Measurements from ENCODE around the gene DTD1.

The DTD1 gene

GRCh38 chr20:18553746-18554145 is 34.1 kb upstream of the DTD1 start:
- in situ Hi-C loops (cut with HindIII; ENCODE audit: low sequenced_read_pairs): no loop called here
- no peak for DNase-seq (ENCODE audit: low read depth)
- no peak for TF ChIP-seq CTCF (IDR thresholded peaks at IDR 0.05; ENCODE audit: low read depth, low read length, missing control alignments)
- no peak overlapping the region for H3K4me3 ChIP-seq (ENCODE audit: low read depth, low read length)

- TF ChIP-seq CTCF (IDR thresholded peaks at IDR 0.05; ENCODE audit: low read depth, low read length, missing control alignments): no peak
- H3K4me3 ChIP-seq (ENCODE audit: low read depth, low read length): peak within 1 kb of the TSS; percentile 77
- in situ Hi-C loops (cut with HindIII; ENCODE audit: low sequenced_read_pairs): no loop called here
- DNase-seq (ENCODE audit: low read depth): peak; percentile 63
Observed at GRCh38 chr20:18566892-18567738, 20.7 kb upstream of the DTD1 start, which contains the start of gene SMIM26. Gene SMIM26 (plus strand): TSS chr20:18567432. CDS start chr20:18567479, 47 bp downstream.

- no peak for TF ChIP-seq CTCF (IDR thresholded peaks at IDR 0.05; ENCODE audit: low read depth, low read length, missing control alignments)
- in situ Hi-C loops (cut with HindIII; ENCODE audit: low sequenced_read_pairs): no loop called here
- no peak for DNase-seq (ENCODE audit: low read depth)
- peak overlapping the region; percentile 77 for H3K4me3 ChIP-seq (ENCODE audit: low read depth, low read length)
Observed at GRCh38 chr20:18567739-18568091, 20.1 kb upstream of the DTD1 start.

- no peak overlapping the region for H3K4me3 ChIP-seq (ENCODE audit: low read depth, low read length)
- no peak for DNase-seq (ENCODE audit: low read depth)
- no peak for TF ChIP-seq CTCF (IDR thresholded peaks at IDR 0.05; ENCODE audit: low read depth, low read length, missing control alignments)
- in situ Hi-C loops (cut with HindIII; ENCODE audit: low sequenced_read_pairs): no loop called here
Observed at GRCh38 chr20:18571009-18571408, 16.8 kb upstream of the DTD1 start.

GRCh38 chr20:18571578-18571977 is 16.3 kb upstream of the DTD1 start:
- no peak for TF ChIP-seq CTCF (IDR thresholded peaks at IDR 0.05; ENCODE audit: low read depth, low read length, missing control alignments)
- DNase-seq (ENCODE audit: low read depth): no peak
- in situ Hi-C loops (cut with HindIII; ENCODE audit: low sequenced_read_pairs): no loop called here
- no peak overlapping the region for H3K4me3 ChIP-seq (ENCODE audit: low read depth, low read length)

GRCh38 chr20:18577942-18578341 is 9.9 kb upstream of the DTD1 start:
- in situ Hi-C loops (cut with HindIII; ENCODE audit: low sequenced_read_pairs): no loop called here
- TF ChIP-seq CTCF (IDR thresholded peaks at IDR 0.05; ENCODE audit: low read depth, low read length, missing control alignments): no peak

More at GRCh38 chr20:18577942-18578341, 9.9 kb upstream of the DTD1 start:
- DNase-seq (ENCODE audit: low read depth): no peak
- no peak overlapping the region for H3K4me3 ChIP-seq (ENCODE audit: low read depth, low read length)
